Endothelial cell (in vitro differentiated cells): ENCODE data around the gene CDKAL1. TPM values are rescaled to one million over a fixed set of nuclear protein-coding genes. Genes with fewer than 3 reads are reported as not detected.
"Not testable (repeated sequence)": the region's sequence is repeated elsewhere in the genome, so short reads cannot be mapped to it uniquely, and the experiment has no call there.

Experiments
- DNase-seq: peaks from one replicate; pipeline ENCODE4 v3.0.0; 2021; ENCODE audit warnings: low spot score
- H3K27ac Mint-ChIP-seq: one replicate; pipeline ENCODE4 v1.8.0; 2021; ENCODE audit warnings: mixed read lengths, inconsistent platforms; ENCODE audit not compliant: unreplicated experiment
- H3K27me3 Mint-ChIP-seq: one replicate; pipeline ENCODE4 v1.8.0; 2021; ENCODE audit warnings: mild to moderate bottlenecking, moderate library complexity, mixed read lengths, inconsistent platforms; ENCODE audit not compliant: unreplicated experiment
- H3K36me3 Mint-ChIP-seq: one replicate; pipeline ENCODE4 v1.8.0; 2021; ENCODE audit warnings: mild to moderate bottlenecking, low read depth, mixed read lengths, inconsistent platforms; ENCODE audit not compliant: unreplicated experiment
- H3K4me1 Mint-ChIP-seq: one replicate; pipeline ENCODE4 v1.8.0; 2021; ENCODE audit warnings: mild to moderate bottlenecking, mixed read lengths, inconsistent platforms; ENCODE audit not compliant: unreplicated experiment
- H3K4me3 Mint-ChIP-seq: one replicate; pipeline ENCODE4 v1.8.0; 2021; ENCODE audit warnings: mild to moderate bottlenecking, mixed read lengths, inconsistent platforms; ENCODE audit not compliant: unreplicated experiment
- H3K9me3 Mint-ChIP-seq: one replicate; pipeline ENCODE4 v1.8.0; 2021; ENCODE audit warnings: mixed read lengths, inconsistent platforms; ENCODE audit not compliant: unreplicated experiment
- CTCF ChIP-seq: fragments of 200-600 bp; sonication (generic); IDR thresholded peaks from one replicate; pipeline ENCODE4 v1.5.0; 2021; ENCODE audit warnings: antibody characterized with exemption; ENCODE audit not compliant: unreplicated experiment
- total RNA-seq: library from RNA; stranded (reverse); fragmentation: NEBNext Ultra II Directional; extraction: Animal tissue kit (Norgen Biotek cat#: 25700); gene quantifications from one replicate; pipeline ENCODE4 v1.2.1, GENCODE V29; 2021; ENCODE audit not compliant: unreplicated experiment

The CDKAL1 gene
- total RNA-seq, 1 donor from 2014 or later: 43.9 TPM

- TF ChIP-seq CTCF: no peak
- Mint-ChIP-seq H3K27ac (no peak overlapping the region), H3K4me3 (no peak overlapping the region), H3K4me1 (peaks cover 10% of the 10 kb centered on the region), H3K27me3 (no peaks in the 10 kb centered on the region), H3K9me3 (no peaks in the 10 kb centered on the region), H3K36me3 (no peaks in the 10 kb centered on the region)
- no peak for DNase-seq
Measured at GRCh38 chr6:20647585-20647984, 113.3 kb downstream of the CDKAL1 start.

GRCh38 chr6:20649696-20650470 is 115.6 kb downstream of the CDKAL1 start:
- not testable (repeated sequence) for H3K27ac Mint-ChIP-seq, H3K9me3 Mint-ChIP-seq, H3K36me3 Mint-ChIP-seq, H3K27me3 Mint-ChIP-seq, H3K4me3 Mint-ChIP-seq, DNase-seq
- peaks cover 10% of the 10 kb centered on the region for H3K4me1 Mint-ChIP-seq

- Mint-ChIP-seq H3K27ac (no peak overlapping the region), H3K27me3 (no peaks in the 10 kb centered on the region)
- TF ChIP-seq CTCF: no peak
Measured at GRCh38 chr6:20652299-20653084, 118.2 kb downstream of the CDKAL1 start.

GRCh38 chr6:20653085-20653479 is 118.8 kb downstream of the CDKAL1 start:
- Mint-ChIP-seq H3K36me3 (no peaks in the 10 kb centered on the region), H3K27ac (no peak overlapping the region), H3K27me3 (no peaks in the 10 kb centered on the region), H3K4me3 (no peak overlapping the region), H3K4me1 (peaks cover 10% of the 10 kb centered on the region), H3K9me3 (no peaks in the 10 kb centered on the region)
- TF ChIP-seq CTCF: no peak
- no peak for DNase-seq

More at GRCh38 chr6:20652299-20653084, 118.2 kb downstream of the CDKAL1 start:
- no peak for DNase-seq
- Mint-ChIP-seq H3K4me3 (no peak overlapping the region), H3K4me1 (peaks cover 10% of the 10 kb centered on the region), H3K9me3 (no peaks in the 10 kb centered on the region), H3K36me3 (no peaks in the 10 kb centered on the region)

- no peak overlapping the region for H3K27ac Mint-ChIP-seq
- peaks cover 1% of the 10 kb centered on the region for H3K27me3 Mint-ChIP-seq
- no peaks in the 10 kb centered on the region for H3K9me3 Mint-ChIP-seq
- no peaks in the 10 kb centered on the region for H3K36me3 Mint-ChIP-seq
- no peak overlapping the region for H3K4me3 Mint-ChIP-seq
- TF ChIP-seq CTCF: no peak
- peaks cover 10% of the 10 kb centered on the region for H3K4me1 Mint-ChIP-seq
- DNase-seq: no peak
Measured at GRCh38 chr6:20655317-20655716, 121.1 kb downstream of the CDKAL1 start.
